GM20000 (cell line): Measurements from ENCODE around the gene NRCAM.

Source experiments
- DNase-seq: peaks from one replicate; pipeline ENCODE4 v3.0.0; 2012; ENCODE audit warnings: low spot score
- TF ChIP-seq, protein P1 (sequence below): IDR thresholded peaks from 2 replicates; pipeline ENCODE4 v1.5.1; 2012; ENCODE audit warnings: mild to moderate bottlenecking, control low read depth; ENCODE audit errors: extremely low read depth, missing control alignments

NRCAM gene

DNA sequence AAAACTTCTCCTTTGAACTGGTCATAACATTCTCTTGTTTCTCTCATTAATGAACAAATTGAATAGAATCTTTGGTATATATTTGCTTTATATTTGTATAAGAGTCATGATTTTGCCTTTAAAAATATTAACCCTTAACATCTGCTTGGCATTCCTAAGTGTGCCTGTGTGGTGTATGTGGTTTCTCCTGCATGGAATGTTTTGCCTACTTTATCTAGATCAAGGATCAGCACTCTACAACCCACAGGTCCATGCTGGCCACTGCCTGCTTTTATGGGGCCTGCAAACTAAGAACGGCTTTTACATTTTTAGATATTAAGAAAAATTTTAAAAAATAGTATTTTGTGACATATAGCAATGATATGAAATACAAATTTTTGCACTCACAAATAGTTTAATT is 321.8 kb downstream of the NRCAM start:
- TF ChIP-seq, protein P1, sequence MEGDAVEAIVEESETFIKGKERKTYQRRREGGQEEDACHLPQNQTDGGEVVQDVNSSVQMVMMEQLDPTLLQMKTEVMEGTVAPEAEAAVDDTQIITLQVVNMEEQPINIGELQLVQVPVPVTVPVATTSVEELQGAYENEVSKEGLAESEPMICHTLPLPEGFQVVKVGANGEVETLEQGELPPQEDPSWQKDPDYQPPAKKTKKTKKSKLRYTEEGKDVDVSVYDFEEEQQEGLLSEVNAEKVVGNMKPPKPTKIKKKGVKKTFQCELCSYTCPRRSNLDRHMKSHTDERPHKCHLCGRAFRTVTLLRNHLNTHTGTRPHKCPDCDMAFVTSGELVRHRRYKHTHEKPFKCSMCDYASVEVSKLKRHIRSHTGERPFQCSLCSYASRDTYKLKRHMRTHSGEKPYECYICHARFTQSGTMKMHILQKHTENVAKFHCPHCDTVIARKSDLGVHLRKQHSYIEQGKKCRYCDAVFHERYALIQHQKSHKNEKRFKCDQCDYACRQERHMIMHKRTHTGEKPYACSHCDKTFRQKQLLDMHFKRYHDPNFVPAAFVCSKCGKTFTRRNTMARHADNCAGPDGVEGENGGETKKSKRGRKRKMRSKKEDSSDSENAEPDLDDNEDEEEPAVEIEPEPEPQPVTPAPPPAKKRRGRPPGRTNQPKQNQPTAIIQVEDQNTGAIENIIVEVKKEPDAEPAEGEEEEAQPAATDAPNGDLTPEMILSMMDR: no peak
- DNase-seq: no peak

DNA sequence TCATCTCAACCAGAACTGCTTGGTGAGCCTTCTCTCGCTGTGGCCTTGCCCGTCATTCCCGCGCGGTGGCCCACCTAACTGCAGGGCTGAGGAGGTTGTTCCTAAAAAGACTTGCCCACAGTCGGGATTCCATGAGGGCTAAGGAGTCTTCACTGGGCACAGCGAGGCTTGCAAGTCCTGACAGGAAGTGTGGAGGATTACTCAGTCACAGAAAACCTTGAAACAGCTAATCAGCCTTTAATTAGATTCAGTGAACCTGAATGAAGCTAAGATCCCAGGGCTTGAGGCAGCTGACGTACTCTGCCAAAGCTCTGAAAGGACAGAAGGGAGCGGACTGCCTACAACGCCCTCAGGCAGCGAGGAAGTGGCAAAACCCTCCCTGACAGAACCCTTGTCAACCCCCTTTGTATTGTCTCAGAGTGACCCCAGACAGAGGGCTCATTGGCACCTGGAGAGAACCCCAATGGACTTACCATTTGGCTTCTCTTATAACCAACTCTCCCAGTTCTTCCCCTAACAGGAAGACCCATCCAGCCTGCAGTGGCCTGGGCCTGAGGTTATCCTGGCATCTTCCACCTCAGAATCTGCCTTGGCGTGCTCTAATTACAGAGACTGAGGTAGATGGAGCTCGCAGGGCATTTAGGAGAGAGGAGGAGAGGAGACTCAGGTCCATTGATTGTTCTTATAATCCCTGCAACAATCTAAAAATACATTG is 323.5 kb downstream of the NRCAM start:
- TF ChIP-seq, protein P1: no peak
- DNase-seq: no peak

DNA sequence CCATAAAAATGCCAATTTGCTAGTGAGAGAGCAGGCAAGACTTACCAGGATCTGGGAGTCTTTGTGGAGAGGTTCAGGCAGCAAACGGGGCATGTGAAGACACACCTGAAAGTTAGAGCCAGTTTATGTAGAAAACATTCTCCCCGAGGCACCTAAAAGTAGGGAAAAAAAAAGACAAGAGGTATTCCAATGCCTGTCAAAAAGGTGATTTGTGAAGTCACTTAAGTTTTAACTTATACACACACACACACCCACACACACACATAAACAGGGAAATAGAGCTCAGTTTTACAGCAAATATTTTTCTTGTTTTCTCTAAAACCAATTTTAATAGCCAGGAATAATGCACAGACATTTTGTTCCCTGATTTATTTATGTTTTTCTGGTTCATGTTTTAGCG is 326.0 kb downstream of the NRCAM start, which contains the start of gene LAMB4:
TSS of gene LAMB4 (minus strand) at position 101 of the 400 bp plus-strand sequence. CDS start 7,197 bp downstream, outside the sequence.
- no peak for DNase-seq
- TF ChIP-seq, protein P1: no peak

DNA sequence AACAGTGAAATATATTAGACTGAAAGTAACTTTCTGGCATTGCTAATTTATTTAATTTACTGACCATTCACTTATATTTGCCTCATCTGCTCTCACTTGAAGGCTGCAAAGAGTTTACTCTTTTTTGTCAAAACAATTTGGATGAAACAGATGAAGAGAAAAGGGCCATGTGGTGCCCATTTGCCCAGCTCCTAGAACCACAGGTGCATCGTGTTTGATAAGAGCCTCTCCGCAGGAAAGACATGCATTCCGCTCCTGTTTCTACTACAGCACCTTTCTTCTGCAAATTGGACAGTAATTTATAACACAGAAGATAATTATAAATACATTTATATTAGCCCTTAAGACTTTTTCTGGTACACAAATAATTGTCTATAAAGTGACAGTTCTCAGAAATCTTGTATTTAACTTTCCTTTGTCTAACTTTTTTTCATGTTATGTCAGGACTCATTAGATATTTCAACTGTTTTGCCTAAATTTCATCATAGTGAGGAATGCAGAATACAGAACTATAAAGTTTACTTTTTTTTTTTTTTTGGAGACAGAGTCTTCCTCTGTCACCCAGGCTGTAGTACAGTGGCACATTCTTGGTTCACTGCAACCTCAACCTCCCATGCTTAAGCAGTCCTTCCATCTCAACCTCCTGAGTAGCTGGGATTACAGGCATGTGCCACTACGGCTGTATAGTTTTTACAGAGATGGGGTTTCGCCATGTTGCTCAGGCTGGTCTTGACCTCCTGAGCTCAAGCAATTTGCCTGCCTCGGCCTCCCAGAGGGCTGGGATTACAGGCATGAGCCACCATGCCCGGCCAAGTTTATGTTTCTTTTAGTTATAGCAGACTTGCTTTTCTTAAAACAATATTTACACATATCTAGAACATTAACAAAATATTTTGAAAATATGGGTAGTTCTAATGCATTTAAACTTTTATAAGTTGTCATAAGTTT is 326.9 kb downstream of the NRCAM start:
- TF ChIP-seq, protein P1: no peak
- no peak for DNase-seq

DNA sequence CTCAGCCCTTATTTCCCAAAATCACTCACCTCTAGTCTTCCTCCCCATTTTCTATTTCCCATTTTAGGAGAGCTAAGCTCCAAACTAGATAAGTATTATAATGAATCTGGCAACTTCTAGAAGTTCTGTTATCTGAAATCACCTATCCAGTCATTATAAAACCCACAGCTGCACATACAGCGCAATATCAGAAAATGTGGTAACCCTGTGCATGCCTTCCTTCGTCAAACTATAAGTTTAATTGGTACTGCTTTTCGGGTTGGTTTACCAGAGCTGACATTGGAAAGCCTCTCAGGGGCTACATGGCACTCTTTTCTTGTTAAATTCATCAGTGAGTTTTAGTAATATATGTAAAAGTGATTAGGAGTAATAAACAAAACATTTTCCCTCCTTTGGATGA is 327.7 kb downstream of the NRCAM start:
- TF ChIP-seq, protein P1: no peak

DNA sequence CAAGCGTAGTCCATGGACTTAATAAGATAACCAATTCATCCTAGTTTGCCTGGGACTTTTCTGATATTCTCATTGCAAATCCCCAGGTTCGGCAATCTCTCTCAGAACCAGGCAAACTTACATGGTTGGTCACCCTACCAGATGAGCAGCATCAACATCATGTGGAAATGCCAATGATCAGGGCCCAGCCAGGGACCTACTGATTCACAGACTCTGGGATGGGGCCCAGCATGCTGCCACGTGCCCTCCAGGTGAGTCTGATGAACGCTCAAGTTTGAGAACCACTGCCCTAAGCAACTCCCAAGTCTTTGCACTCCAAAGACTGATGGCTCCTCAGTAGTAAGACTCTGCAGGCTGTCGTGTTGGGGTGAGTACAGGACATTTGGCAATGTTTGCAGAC is 328.8 kb downstream of the NRCAM start:
- TF ChIP-seq, protein P1: no peak
- no peak for DNase-seq

More for the DNA sequence above, 327.7 kb downstream of the NRCAM start:
- DNase-seq: no peak

DNA sequence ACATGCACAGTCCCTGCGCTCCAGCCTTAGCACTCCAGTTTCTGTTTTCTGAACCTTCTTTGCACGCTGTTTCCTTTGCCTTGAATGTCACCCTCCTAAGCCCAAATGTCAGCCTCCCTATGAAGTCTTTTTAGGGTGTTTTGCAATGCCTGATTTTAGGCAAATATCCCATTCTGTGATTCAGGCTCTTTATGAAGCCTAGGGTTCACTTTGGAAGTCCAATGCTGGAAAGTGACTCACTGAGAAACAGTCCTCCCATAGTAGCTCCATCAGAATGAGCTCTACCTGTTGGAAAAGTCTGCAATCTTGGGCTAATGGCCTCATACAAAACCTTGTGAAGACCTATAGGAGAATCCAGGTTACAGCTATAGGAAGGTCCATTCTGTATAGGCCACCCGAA is 331.4 kb downstream of the NRCAM start:
- TF ChIP-seq, protein P1: no peak
- no peak for DNase-seq
